Neural progenitor cell (in vitro differentiated cells): ENCODE data around the gene CAMK1D. TPM values are rescaled to one million over a fixed set of nuclear protein-coding genes. Genes with fewer than 3 reads are reported as not detected.

Experiments
- DNase-seq: peaks from one replicate; pipeline ENCODE4 v3.0.0-alpha.2; 2016; ENCODE audit warnings: low spot score
- H2AFZ ChIP-seq: fragments of 200-600 bp; sonication (generic); replicated peaks from 2 replicates; pipeline ENCODE4 v1.6.1; 2016; ENCODE audit warnings: antibody characterized with exemption
- H3F3A ChIP-seq: fragments of 200-600 bp; sonication (generic); 2 replicates; pipeline ENCODE4 v1.6.1; 2016; ENCODE audit warnings: antibody characterized with exemption, low read depth
- H3K27ac ChIP-seq: fragments of 200-600 bp; sonication (generic); 2 replicates; pipeline ENCODE4 v1.5.1; 2016; ENCODE audit warnings: mild to moderate bottlenecking
- H3K27me3 ChIP-seq: fragments of 200-600 bp; sonication (generic); 2 replicates; pipeline ENCODE4 v1.6.1; 2016; ENCODE audit warnings: mild to moderate bottlenecking, moderate library complexity
- H3K36me3 ChIP-seq: fragments of 200-600 bp; sonication (generic); 2 replicates; pipeline ENCODE4 v1.5.1; 2016
- H3K4me1 ChIP-seq: fragments of 200-600 bp; sonication (generic); 2 replicates; pipeline ENCODE4 v1.6.1; 2016; ENCODE audit warnings: mixed run types
- H3K4me2 ChIP-seq: fragments of 200-600 bp; sonication (generic); 2 replicates; pipeline ENCODE4 v1.6.1; 2016
- H3K4me3 ChIP-seq: fragments of 200-600 bp; sonication (generic); 2 replicates; pipeline ENCODE4 v1.5.1; 2016
- H3K79me2 ChIP-seq: fragments of 200-600 bp; sonication (generic); 2 replicates; pipeline ENCODE4 v1.6.1; 2016; ENCODE audit warnings: low read depth
- H3K9ac ChIP-seq: fragments of 200-600 bp; sonication (generic); 2 replicates; pipeline ENCODE4 v1.6.1; 2016
- H3K9me3 ChIP-seq: fragments of 200-600 bp; sonication (generic); 2 replicates; pipeline ENCODE4 v1.5.1; 2016; ENCODE audit warnings: low read depth
- H4K20me1 ChIP-seq: fragments of 200-600 bp; sonication (generic); 2 replicates; pipeline ENCODE4 v1.6.1; 2016; ENCODE audit warnings: low read depth
- H3K27ac Mint-ChIP-seq: 3 replicates; pipeline ENCODE4 v1.8.0; 2021; ENCODE audit warnings: mixed read lengths
- H3K27me3 Mint-ChIP-seq: 2 replicates; pipeline ENCODE4 v1.8.0; 2022; ENCODE audit warnings: low read depth, mild to moderate bottlenecking, inconsistent platforms, moderate library complexity, mixed read lengths; ENCODE audit not compliant: insufficient read depth
- H3K36me3 Mint-ChIP-seq: 3 replicates; pipeline ENCODE4 v1.8.0; 2021; ENCODE audit warnings: mixed read lengths
- H3K4me1 Mint-ChIP-seq: 3 replicates; pipeline ENCODE4 v1.8.0; 2021; ENCODE audit warnings: mixed read lengths
- H3K4me3 Mint-ChIP-seq: 3 replicates; pipeline ENCODE4 v1.8.0; 2021; ENCODE audit warnings: mild to moderate bottlenecking, moderate library complexity, mixed read lengths
- H3K9me3 Mint-ChIP-seq: 3 replicates; pipeline ENCODE4 v1.8.0; 2020; ENCODE audit warnings: mixed read lengths
- CTCF ChIP-seq: fragments of 200-600 bp; sonication (generic); IDR thresholded peaks from 2 replicates; pipeline ENCODE4 v1.5.1; 2017; ENCODE audit warnings: antibody characterized with exemption, mild to moderate bottlenecking
- EZH2 ChIP-seq: fragments of 200-600 bp; sonication (generic); IDR thresholded peaks from 2 replicates; pipeline ENCODE4 v1.6.1; 2017; ENCODE audit warnings: antibody characterized with exemption, mild to moderate bottlenecking, moderate library complexity
- EZH2phosphoT487 ChIP-seq: fragments of 200-600 bp; sonication (generic); IDR thresholded peaks from 2 replicates; pipeline ENCODE4 v1.6.1; 2017; ENCODE audit warnings: antibody characterized with exemption
- total RNA-seq: library from RNA; depleted of rRNA; stranded (reverse); fragments of >200 nt; gene quantifications from 2 replicates; pipeline ENCODE4 v1.2.3, GENCODE V29; 2015; ENCODE audit warnings: low replicate concordance

The CAMK1D gene
- total RNA-seq, 1 donor from 2014 or later: 7.6 TPM

GRCh38 chr10:12829831-12830390, 480.6 kb downstream of the CAMK1D start:
- Histone ChIP-seq H3K27ac (no peak overlapping the region), H3K27me3 (no peaks in the 10 kb centered on the region), H3K36me3 (no peaks in the 10 kb centered on the region), H3K4me3 (no peak overlapping the region), H2AFZ (no peak overlapping the region), H3K4me2 (no peak overlapping the region), H3F3A (peaks cover 8% of the 10 kb centered on the region), H3K9ac (no peak overlapping the region), H3K9me3 (no peaks in the 10 kb centered on the region), H4K20me1 (no peaks in the 10 kb centered on the region), H3K79me2 (no peaks in the 10 kb centered on the region), H3K4me1 (peaks cover 11% of the 10 kb centered on the region)
- TF ChIP-seq EZH2 (no peak), EZH2phosphoT487 (no peak), CTCF (no peak)
- Mint-ChIP-seq H3K4me1 (peaks cover 10% of the 10 kb centered on the region), H3K36me3 (peaks cover 6% of the 10 kb centered on the region), H3K27me3 (peaks cover 8% of the 10 kb centered on the region), H3K27ac (no peak overlapping the region), H3K9me3 (no peaks in the 10 kb centered on the region), H3K4me3 (no peak overlapping the region)
- DNase-seq: no peak

- H2AFZ ChIP-seq: no peak overlapping the region
- Mint-ChIP-seq H3K4me3 (no peak overlapping the region), H3K36me3 (peaks cover 6% of the 10 kb centered on the region), H3K9me3 (no peaks in the 10 kb centered on the region), H3K4me1 (peaks cover 13% of the 10 kb centered on the region), H3K27me3 (peaks cover 8% of the 10 kb centered on the region), H3K27ac (no peak overlapping the region)
- H3K9me3 ChIP-seq: no peaks in the 10 kb centered on the region
- H3K79me2 ChIP-seq: no peaks in the 10 kb centered on the region
- TF ChIP-seq EZH2phosphoT487: no peak
- no peak for TF ChIP-seq CTCF
- TF ChIP-seq EZH2: no peak
- no peak overlapping the region for H3K4me3 ChIP-seq
- no peaks in the 10 kb centered on the region for H3K27me3 ChIP-seq
- H3K27ac ChIP-seq: no peak overlapping the region
- no peaks in the 10 kb centered on the region for H4K20me1 ChIP-seq
- no peak overlapping the region for H3K4me2 ChIP-seq
- H3K4me1 ChIP-seq: peaks cover 11% of the 10 kb centered on the region
- no peak overlapping the region for H3K9ac ChIP-seq
- DNase-seq: no peak
- H3F3A ChIP-seq: peaks cover 8% of the 10 kb centered on the region
- no peaks in the 10 kb centered on the region for H3K36me3 ChIP-seq
These were observed 482.7 kb downstream of the CAMK1D start for GRCh38 chr10:12832096-12832495.

GRCh38 chr10:12833451-12833850, 484.1 kb downstream of the CAMK1D start:
- TF ChIP-seq EZH2 (no peak), EZH2phosphoT487 (no peak), CTCF (no peak)
- peaks cover 11% of the 10 kb centered on the region for H3K4me1 ChIP-seq
- H3K27me3 ChIP-seq: no peaks in the 10 kb centered on the region
- peaks cover 8% of the 10 kb centered on the region for H3F3A ChIP-seq
- H3K4me3 Mint-ChIP-seq: no peak overlapping the region
- H3K9ac ChIP-seq: no peak overlapping the region
- no peak overlapping the region for H3K27ac Mint-ChIP-seq
- H3K4me3 ChIP-seq: no peak overlapping the region
- no peaks in the 10 kb centered on the region for H3K9me3 Mint-ChIP-seq
- no peak overlapping the region for H2AFZ ChIP-seq
- no peak overlapping the region for H3K4me2 ChIP-seq
- H3K27me3 Mint-ChIP-seq: peaks cover 8% of the 10 kb centered on the region
- peaks cover 20% of the 10 kb centered on the region for H3K4me1 Mint-ChIP-seq
- H3K36me3 Mint-ChIP-seq: peaks cover 3% of the 10 kb centered on the region
- no peak for DNase-seq
- no peaks in the 10 kb centered on the region for H3K9me3 ChIP-seq
- no peak overlapping the region for H3K27ac ChIP-seq
- H3K79me2 ChIP-seq: no peaks in the 10 kb centered on the region
- H4K20me1 ChIP-seq: no peaks in the 10 kb centered on the region
- H3K36me3 ChIP-seq: no peaks in the 10 kb centered on the region
